ENCODE data around the gene C2CD4C.

C2CD4C gene

GRCh38 chr19:443005-443404 is 34.1 kb upstream of the C2CD4C start:
- Histone ChIP-seq H3K9me3 (ENCODE audit: low read length) (no peaks in the 10 kb centered on the region), H3K9me2 (ENCODE audit: low read depth, low read length) (no peaks in the 10 kb centered on the region), H3K79me2 (ENCODE audit: insufficient read depth, low read length) (no peaks in the 10 kb centered on the region), H3K36me3 (ENCODE audit: insufficient read depth, low read length) (no peaks in the 10 kb centered on the region), H3F3A (ENCODE audit: insufficient read depth, low read length) (no peaks in the 10 kb centered on the region), H3K4me1 (ENCODE audit: insufficient read depth, low read length, severe bottlenecking) (no peaks in the 10 kb centered on the region), H2AFZ (ENCODE audit: low read length) (no peak overlapping the region), H3K27ac (ENCODE audit: low read depth, low read length, poor library complexity, severe bottlenecking) (no peak overlapping the region), H3K27me3 (ENCODE audit: insufficient read depth, low read length) (no peaks in the 10 kb centered on the region), H4K20me1 (ENCODE audit: insufficient read depth, low read length) (no peaks in the 10 kb centered on the region), H3K4me2 (ENCODE audit: low read length) (no peak overlapping the region), H3K9ac (ENCODE audit: low read length) (no peak overlapping the region), H3K4me3 (ENCODE audit: low read depth, low read length, poor library complexity, severe bottlenecking) (no peak overlapping the region)
- no peak for TF ChIP-seq EZH2 (IDR thresholded peaks at IDR 0.05; ENCODE audit: borderline replicate concordance, low read length)
- TF ChIP-seq, protein P1, sequence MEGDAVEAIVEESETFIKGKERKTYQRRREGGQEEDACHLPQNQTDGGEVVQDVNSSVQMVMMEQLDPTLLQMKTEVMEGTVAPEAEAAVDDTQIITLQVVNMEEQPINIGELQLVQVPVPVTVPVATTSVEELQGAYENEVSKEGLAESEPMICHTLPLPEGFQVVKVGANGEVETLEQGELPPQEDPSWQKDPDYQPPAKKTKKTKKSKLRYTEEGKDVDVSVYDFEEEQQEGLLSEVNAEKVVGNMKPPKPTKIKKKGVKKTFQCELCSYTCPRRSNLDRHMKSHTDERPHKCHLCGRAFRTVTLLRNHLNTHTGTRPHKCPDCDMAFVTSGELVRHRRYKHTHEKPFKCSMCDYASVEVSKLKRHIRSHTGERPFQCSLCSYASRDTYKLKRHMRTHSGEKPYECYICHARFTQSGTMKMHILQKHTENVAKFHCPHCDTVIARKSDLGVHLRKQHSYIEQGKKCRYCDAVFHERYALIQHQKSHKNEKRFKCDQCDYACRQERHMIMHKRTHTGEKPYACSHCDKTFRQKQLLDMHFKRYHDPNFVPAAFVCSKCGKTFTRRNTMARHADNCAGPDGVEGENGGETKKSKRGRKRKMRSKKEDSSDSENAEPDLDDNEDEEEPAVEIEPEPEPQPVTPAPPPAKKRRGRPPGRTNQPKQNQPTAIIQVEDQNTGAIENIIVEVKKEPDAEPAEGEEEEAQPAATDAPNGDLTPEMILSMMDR (IDR thresholded peaks at IDR 0.05; ENCODE audit: low read length): no peak

GRCh38 chr19:442085-442484 is 33.1 kb upstream of the C2CD4C start:
- Histone ChIP-seq H3K36me3 (ENCODE audit: insufficient read depth, low read length) (no peaks in the 10 kb centered on the region), H3F3A (ENCODE audit: insufficient read depth, low read length) (no peaks in the 10 kb centered on the region), H3K27ac (ENCODE audit: low read depth, low read length, poor library complexity, severe bottlenecking) (no peak overlapping the region), H4K20me1 (ENCODE audit: insufficient read depth, low read length) (no peaks in the 10 kb centered on the region), H3K4me1 (ENCODE audit: insufficient read depth, low read length, severe bottlenecking) (no peaks in the 10 kb centered on the region), H3K4me3 (ENCODE audit: low read depth, low read length, poor library complexity, severe bottlenecking) (no peak overlapping the region), H3K27me3 (ENCODE audit: insufficient read depth, low read length) (no peaks in the 10 kb centered on the region), H3K9me2 (ENCODE audit: low read depth, low read length) (no peaks in the 10 kb centered on the region), H3K9ac (ENCODE audit: low read length) (no peak overlapping the region), H2AFZ (ENCODE audit: low read length) (no peak overlapping the region), H3K9me3 (ENCODE audit: low read length) (no peaks in the 10 kb centered on the region), H3K4me2 (ENCODE audit: low read length) (no peak overlapping the region), H3K79me2 (ENCODE audit: insufficient read depth, low read length) (no peaks in the 10 kb centered on the region)
- TF ChIP-seq, protein P1 (IDR thresholded peaks at IDR 0.05; ENCODE audit: low read length): no peak
- no peak for TF ChIP-seq EZH2 (IDR thresholded peaks at IDR 0.05; ENCODE audit: borderline replicate concordance, low read length)

DNA sequence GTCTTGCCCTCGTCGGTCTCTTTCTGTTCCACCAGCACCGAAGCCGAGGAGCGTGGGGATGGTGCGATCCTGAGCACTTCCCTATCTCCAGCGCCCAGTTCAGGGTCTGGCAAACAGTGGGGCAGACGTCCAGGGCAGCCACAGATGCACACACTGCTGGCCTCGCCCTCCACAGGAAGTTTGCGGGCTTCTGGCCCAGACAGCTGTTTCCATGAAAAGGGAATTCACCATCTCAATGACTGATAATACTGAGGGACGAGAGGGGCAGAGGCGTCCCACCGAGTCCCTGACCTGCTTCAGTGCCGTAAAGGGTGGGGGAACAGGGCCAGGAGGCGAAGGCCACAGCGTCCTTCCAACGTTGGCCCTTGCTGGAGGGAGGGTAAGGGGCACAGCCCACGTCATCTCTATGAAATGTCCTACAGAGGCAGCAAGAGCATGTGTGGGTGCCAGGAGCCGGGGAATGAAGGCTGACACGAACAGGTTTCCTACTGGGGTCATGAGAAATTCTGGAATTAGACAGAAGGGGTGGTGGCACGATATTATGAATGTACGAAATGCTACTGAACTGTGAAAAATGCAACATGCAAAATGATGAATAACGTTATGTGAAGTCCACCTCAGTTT is 32.4 kb upstream of the C2CD4C start:
- Histone ChIP-seq H3K4me2 (ENCODE audit: low read length) (no peak overlapping the region), H3K79me2 (ENCODE audit: insufficient read depth, low read length) (no peaks in the 10 kb centered on the region), H3K27me3 (ENCODE audit: insufficient read depth, low read length) (no peaks in the 10 kb centered on the region; the same call in 1 of the 2 replicates), H3K9ac (ENCODE audit: low read length) (no peak overlapping the region), H3K4me3 (ENCODE audit: low read depth, low read length, poor library complexity, severe bottlenecking) (no peak overlapping the region), H3K4me1 (ENCODE audit: insufficient read depth, low read length, severe bottlenecking) (no peaks in the 10 kb centered on the region), H3F3A (ENCODE audit: insufficient read depth, low read length) (no peaks in the 10 kb centered on the region), H2AFZ (ENCODE audit: low read length) (no peak overlapping the region), H3K27ac (ENCODE audit: low read depth, low read length, poor library complexity, severe bottlenecking) (no peak overlapping the region), H3K36me3 (ENCODE audit: insufficient read depth, low read length) (no peaks in the 10 kb centered on the region), H3K9me2 (ENCODE audit: low read depth, low read length) (no peaks in the 10 kb centered on the region), H3K9me3 (ENCODE audit: low read length) (no peaks in the 10 kb centered on the region), H4K20me1 (ENCODE audit: insufficient read depth, low read length) (no peaks in the 10 kb centered on the region)
- TF ChIP-seq, protein P1 (IDR thresholded peaks at IDR 0.05; ENCODE audit: low read length): no peak

Measured in OCI-LY1 (cell line).